Tibial nerve (tissue), 4 donors: ENCODE measurements around the gene HSPG2. TPM values are rescaled to one million over a fixed set of nuclear protein-coding genes. Genes with fewer than 3 reads are reported as not detected.
A peak's percentile ranks its signal among the peaks of the same experiment; 100 is the strongest.

Source experiments
- DNase-seq, 2 donors: peaks; one replicate each; pipeline ENCODE4 v3.0.0-alpha.2; 2019; ENCODE audit warnings: low spot score in 2 of 2
- H3K27ac ChIP-seq, 4 donors: fragments of 200-600 bp; sonication (generic) in 3 of 4; one replicate each; pipeline ENCODE4 v1.5.1; 2017 to 2019; ENCODE audit warnings: mild to moderate bottlenecking in 1 of 4
- H3K27me3 ChIP-seq, 2 donors: fragments of 200-600 bp; sonication (generic) in 1 of 2; one replicate each; pipeline versions ENCODE4 v1.5.1 to v1.6.0; 2017 to 2019
- H3K36me3 ChIP-seq, 3 donors: fragments of 200-600 bp; sonication (generic); one replicate each; pipeline ENCODE4 v1.5.1; 2018 to 2019
- H3K4me1 ChIP-seq, 4 donors: fragments of 200-600 bp; sonication (generic) in 3 of 4; one replicate each; pipeline ENCODE4 v1.5.1; 2017 to 2019
- H3K4me3 ChIP-seq, 4 donors: fragments of 200-600 bp; sonication (generic) in 3 of 4; one replicate each; pipeline ENCODE4 v1.5.1; 2017 to 2019; ENCODE audit warnings: mild to moderate bottlenecking in 1 of 4, moderate library complexity in 1 of 4
- H3K9me3 ChIP-seq, 4 donors: fragments of 200-600 bp; sonication (generic) in 3 of 4; one replicate each; pipeline ENCODE4 v1.5.1; 2017 to 2019
- CTCF ChIP-seq, 5 experiments: fragments of 200-600 bp in 3 of 5; fragments of 450-650 bp in 2 of 5; sonication (generic) in 3 of 5; IDR thresholded peaks; one replicate each; pipeline ENCODE4 v1.5.1; 2016 to 2019; ENCODE audit warnings: antibody characterized with exemption in 5 of 5, mild to moderate bottlenecking in 3 of 5, moderate library complexity in 2 of 5
- EP300 ChIP-seq, 2 donors: sonication (generic); formaldehyde crosslinking; IDR thresholded peaks; one replicate each; pipeline ENCODE4 v1.6.1; 2017; ENCODE audit warnings: antibody characterized with exemption in 2 of 2, mild to moderate bottlenecking in 1 of 2
- POLR2A ChIP-seq, 2 donors: fragments of 450-650 bp; IDR thresholded peaks; one replicate each; pipeline ENCODE4 v1.6.1; 2017; ENCODE audit warnings: antibody characterized with exemption in 2 of 2, mild to moderate bottlenecking in 2 of 2, moderate library complexity in 2 of 2
- WGBS, 2 donors: methylation state at CpG; one replicate each; pipeline ENCODE4 v1.1.5; 2018; 5-methylcytosine and 5-hydroxymethylcytosine counted together
- total RNA-seq, 4 donors: library from RNA; depleted of rRNA; stranded (reverse); fragments of >200 nt; gene quantifications; one replicate each; pipeline ENCODE4 v1.1.0, GENCODE V29; 2016

The HSPG2 gene
- total RNA-seq, 4 donors from 2014 or later: 292 to 486 (median 404) TPM

- peak overlapping the region in 1 of 4 donors; percentile 27 for H3K27ac ChIP-seq
- no peak overlapping the region for H3K4me3 ChIP-seq
- 77 to 83% methylated on average over 16 to 22 of the region's 23 CpGs for WGBS, 2 donors
- peaks cover 0 to 12% (median 0%) of the 10 kb centered on the region in 4 donors for H3K9me3 ChIP-seq
- H3K4me1 ChIP-seq: no peaks in the 10 kb centered on the region
- no peaks in the 10 kb centered on the region for H3K27me3 ChIP-seq
- no peak for DNase-seq
- TF ChIP-seq CTCF (IDR thresholded peaks at IDR 0.05) (no peak), EP300 (IDR thresholded peaks at IDR 0.05) (no peak), POLR2A (IDR thresholded peaks at IDR 0.05) (no peak)
- H3K36me3 ChIP-seq: peaks cover 12 to 100% (median 45%) of the 10 kb centered on the region in 3 donors
Measured at GRCh38 chr1:21838359-21839157, 98.6 kb downstream of the HSPG2 start.

GRCh38 chr1:21837476-21837875 lies 99.6 kb downstream of the HSPG2 start:
- H3K4me3 ChIP-seq: no peak overlapping the region
- DNase-seq: no peak

GRCh38 chr1:21836729-21837128 lies 100.4 kb downstream of the HSPG2 start:
- TF ChIP-seq CTCF (IDR thresholded peaks at IDR 0.05): no peak
- TF ChIP-seq EP300 (IDR thresholded peaks at IDR 0.05): no peak
- TF ChIP-seq POLR2A (IDR thresholded peaks at IDR 0.05): no peak
- Histone ChIP-seq H3K4me1 (no peaks in the 10 kb centered on the region), H3K27me3 (no peaks in the 10 kb centered on the region)

More at GRCh38 chr1:21837476-21837875, 99.6 kb downstream of the HSPG2 start:
- Histone ChIP-seq H3K4me1 (no peaks in the 10 kb centered on the region), H3K36me3 (peaks cover 17 to 100% (median 49%) of the 10 kb centered on the region in 3 donors), H3K9me3 (peaks cover 0 to 12% (median 0%) of the 10 kb centered on the region in 4 donors), H3K27me3 (no peaks in the 10 kb centered on the region), H3K27ac (peak overlapping the region in 1 of 4 donors; percentile 33)
- WGBS, 2 donors: 91 to 94% methylated on average over 10 of the region's 10 CpGs
- TF ChIP-seq EP300 (IDR thresholded peaks at IDR 0.05) (no peak), CTCF (IDR thresholded peaks at IDR 0.05) (no peak), POLR2A (IDR thresholded peaks at IDR 0.05) (no peak)

GRCh38 chr1:21836010-21836409 lies 101.1 kb downstream of the HSPG2 start:
- Histone ChIP-seq H3K36me3 (peaks cover 17 to 100% (median 49%) of the 10 kb centered on the region in 3 donors), H3K27me3 (no peaks in the 10 kb centered on the region), H3K4me3 (no peak overlapping the region), H3K4me1 (no peaks in the 10 kb centered on the region), H3K9me3 (peaks cover 0 to 12% (median 0%) of the 10 kb centered on the region in 4 donors), H3K27ac (peak overlapping the region in 1 of 4 donors; percentile 16)
- no peak for TF ChIP-seq POLR2A (IDR thresholded peaks at IDR 0.05)
- TF ChIP-seq EP300 (IDR thresholded peaks at IDR 0.05): no peak
- TF ChIP-seq CTCF (IDR thresholded peaks at IDR 0.05): no peak
- whole genome bisulfite sequencing, 2 donors: 73 to 77% methylated on average over 4 of the region's 4 CpGs
- no peak for DNase-seq

More at GRCh38 chr1:21836729-21837128, 100.4 kb downstream of the HSPG2 start:
- Histone ChIP-seq H3K4me3 (no peak overlapping the region), H3K27ac (peak overlapping the region in 2 of 4 donors; percentile 32 to 33), H3K36me3 (peaks cover 17 to 100% (median 49%) of the 10 kb centered on the region in 3 donors), H3K9me3 (peaks cover 0 to 12% (median 0%) of the 10 kb centered on the region in 4 donors)
- DNase-seq: no peak
- 91 to 96% methylated on average over 8 to 11 of the region's 13 CpGs for WGBS, 2 donors

- 96 to 99% methylated on average over 12 to 16 of the region's 16 CpGs for WGBS, 2 donors
- H3K36me3 ChIP-seq: peaks cover 17 to 100% (median 49%) of the 10 kb centered on the region in 3 donors
- DNase-seq: no peak
- TF ChIP-seq EP300 (IDR thresholded peaks at IDR 0.05) (no peak), POLR2A (IDR thresholded peaks at IDR 0.05) (no peak), CTCF (IDR thresholded peaks at IDR 0.05) (no peak)
- H3K27me3 ChIP-seq: no peaks in the 10 kb centered on the region
- H3K4me1 ChIP-seq: no peaks in the 10 kb centered on the region
- peaks cover 0 to 12% (median 0%) of the 10 kb centered on the region in 4 donors for H3K9me3 ChIP-seq
- no peak overlapping the region for H3K4me3 ChIP-seq
- peak overlapping the region in 1 of 4 donors; percentile 30 for H3K27ac ChIP-seq
Measured at GRCh38 chr1:21834666-21835065, 102.4 kb downstream of the HSPG2 start.
